HG03280 (cell line): ENCODE measurements around the gene CADM2.

Experiments used
- ATAC-seq: cut with Tn5 transposase; IDR thresholded peaks from one replicate; pipeline ENCODE4 v1.9.1; 2021; ENCODE audit warnings: mild to moderate bottlenecking, moderate library complexity; ENCODE audit not compliant: unreplicated experiment

CADM2 gene

GRCh38 chr3:84983490-84983889, 24.7 kb downstream of the CADM2 start:
- ATAC-seq = no peak

- no peak for ATAC-seq
These were observed 25.6 kb downstream of the CADM2 start for GRCh38 chr3:84984429-84984828.

- no peak for ATAC-seq
These were observed 27.0 kb downstream of the CADM2 start for GRCh38 chr3:84985795-84986194.

GRCh38 chr3:84987706-84988504, 29.1 kb downstream of the CADM2 start:
- no peak for ATAC-seq

- no peak for ATAC-seq
These were observed 30.3 kb downstream of the CADM2 start for GRCh38 chr3:84989102-84989501.

- no peak for ATAC-seq
These were observed 32.7 kb downstream of the CADM2 start for GRCh38 chr3:84991422-84991900.

GRCh38 chr3:84993956-84994355, 35.2 kb downstream of the CADM2 start:
- ATAC-seq = no peak

- ATAC-seq = no peak
These were observed 39.8 kb downstream of the CADM2 start for GRCh38 chr3:84998545-84998944.

- no peak for ATAC-seq
These were observed 44.7 kb downstream of the CADM2 start for GRCh38 chr3:85003479-85003878.

- no peak for ATAC-seq
These were observed 45.4 kb downstream of the CADM2 start for GRCh38 chr3:85004147-85004546.

- ATAC-seq = no peak
These were observed 47.2 kb downstream of the CADM2 start for GRCh38 chr3:85005946-85006345.

GRCh38 chr3:85007195-85008094, 48.7 kb downstream of the CADM2 start:
- no peak for ATAC-seq

GRCh38 chr3:85020828-85021227, 62.0 kb downstream of the CADM2 start:
- ATAC-seq = no peak

- no peak for ATAC-seq
These were observed 71.3 kb downstream of the CADM2 start for GRCh38 chr3:85030052-85030451.

GRCh38 chr3:85037203-85037602, 78.4 kb downstream of the CADM2 start:
- no peak for ATAC-seq

- no peak for ATAC-seq
These were observed 82.2 kb downstream of the CADM2 start for GRCh38 chr3:85041001-85041400.

GRCh38 chr3:85041562-85042055, 82.8 kb downstream of the CADM2 start:
- no peak for ATAC-seq

- no peak for ATAC-seq
These were observed 92.0 kb downstream of the CADM2 start for GRCh38 chr3:85050821-85051220.

GRCh38 chr3:85051786-85052185, 93.0 kb downstream of the CADM2 start:
- ATAC-seq = no peak

- no peak for ATAC-seq
These were observed 94.8 kb downstream of the CADM2 start for GRCh38 chr3:85053626-85054025.

- ATAC-seq = no peak
These were observed 95.8 kb downstream of the CADM2 start for GRCh38 chr3:85054579-85054978.

- no peak for ATAC-seq
These were observed 110.1 kb downstream of the CADM2 start for GRCh38 chr3:85068911-85069310.
